GM13977 (cell line): ENCODE results near the gene SFMBT2.

Source experiments
- DNase-seq: peaks from one replicate; pipeline ENCODE4 v3.0.0; 2012; ENCODE audit warnings: low spot score
- CTCF ChIP-seq: IDR thresholded peaks from 2 replicates; pipeline ENCODE4 v1.5.1; 2012; ENCODE audit warnings: mild to moderate bottlenecking, control low read depth; ENCODE audit not compliant: insufficient read depth; ENCODE audit errors: extremely low read depth, missing control alignments
- in situ Hi-C: fragments of 300-500 bp; cut with MboI; formaldehyde crosslinking; loops from one replicate; pipeline ENCODE4 v1.12.0; 2022; ENCODE audit warnings: low sequenced_read_pairs, low pct_unique_long_range_greater_than_20kb, mixed read lengths, inconsistent platforms; ENCODE audit not compliant: unreplicated experiment

SFMBT2 gene

GRCh38 chr10:7258948-7259523, 151.8 kb downstream of the SFMBT2 start:
- in situ Hi-C loops: no loop called here
- no peak for TF ChIP-seq CTCF
- DNase-seq: peak; percentile 72

GRCh38 chr10:7255517-7255916, 155.3 kb downstream of the SFMBT2 start:
- TF ChIP-seq CTCF: no peak
- in situ Hi-C loops: no loop called here
- DNase-seq: no peak

GRCh38 chr10:7251696-7252465, 159.0 kb downstream of the SFMBT2 start:
- no peak for TF ChIP-seq CTCF
- in situ Hi-C loops: no loop called here
- no peak for DNase-seq

GRCh38 chr10:7250236-7250635, 160.6 kb downstream of the SFMBT2 start:
- no peak for TF ChIP-seq CTCF
- no peak for DNase-seq
- in situ Hi-C loops: no loop called here

GRCh38 chr10:7248585-7249164, 162.2 kb downstream of the SFMBT2 start:
- in situ Hi-C loops: no loop called here
- no peak for TF ChIP-seq CTCF
- DNase-seq: no peak

- no peak for DNase-seq
- no peak for TF ChIP-seq CTCF
- in situ Hi-C loops: no loop called here
Measured at GRCh38 chr10:7248148-7248547, 162.7 kb downstream of the SFMBT2 start.
